ENCODE results near the gene NRCAM. TPM values are rescaled to one million over a fixed set of nuclear protein-coding genes. Genes with fewer than 3 reads are reported as not detected.

NRCAM gene
- total RNA-seq, 1 experiment from 2014 or later: 1.1 TPM

DNA sequence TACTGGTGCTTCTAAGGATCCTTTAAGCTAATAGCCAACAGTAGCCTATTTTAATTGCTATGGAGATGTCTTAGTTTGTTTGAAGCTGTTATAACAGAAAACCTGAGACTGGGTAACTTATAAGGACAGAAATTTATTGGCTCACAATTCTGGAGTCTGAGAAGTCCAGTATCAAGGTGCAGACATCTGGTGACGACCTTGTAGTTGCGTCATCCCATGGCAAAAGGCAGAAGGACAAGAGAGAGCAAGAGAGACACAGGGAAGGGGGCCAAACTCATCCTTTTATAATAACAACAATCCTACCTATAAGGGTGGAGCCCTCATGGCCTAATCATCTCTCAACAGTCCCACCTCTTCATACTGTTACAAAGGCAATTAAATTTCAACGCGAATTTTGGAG lies 39.1 kb downstream of the NRCAM start:
- Mint-ChIP-seq H3K27me3 (ENCODE audit: insufficient read depth, unreplicated experiment) (no peaks in the 10 kb centered on the region), H3K4me3 (ENCODE audit: unreplicated experiment) (no peak overlapping the region), H3K4me1 (ENCODE audit: insufficient read depth, unreplicated experiment) (peaks cover 16% of the 10 kb centered on the region), H3K9me3 (ENCODE audit: unreplicated experiment) (no peaks in the 10 kb centered on the region), H3K36me3 (ENCODE audit: insufficient read depth, unreplicated experiment) (no peaks in the 10 kb centered on the region), H3K27ac (ENCODE audit: low read depth, unreplicated experiment) (no peak overlapping the region)
- ChIA-PET POLR2A (no interaction called here), CTCF (no interaction called here)
- intact Hi-C loops (cut with micrococcal nuclease): no loop called here
- no TSS peak for BruUV-seq (replicated peaks)
- TF ChIP-seq, protein P1, sequence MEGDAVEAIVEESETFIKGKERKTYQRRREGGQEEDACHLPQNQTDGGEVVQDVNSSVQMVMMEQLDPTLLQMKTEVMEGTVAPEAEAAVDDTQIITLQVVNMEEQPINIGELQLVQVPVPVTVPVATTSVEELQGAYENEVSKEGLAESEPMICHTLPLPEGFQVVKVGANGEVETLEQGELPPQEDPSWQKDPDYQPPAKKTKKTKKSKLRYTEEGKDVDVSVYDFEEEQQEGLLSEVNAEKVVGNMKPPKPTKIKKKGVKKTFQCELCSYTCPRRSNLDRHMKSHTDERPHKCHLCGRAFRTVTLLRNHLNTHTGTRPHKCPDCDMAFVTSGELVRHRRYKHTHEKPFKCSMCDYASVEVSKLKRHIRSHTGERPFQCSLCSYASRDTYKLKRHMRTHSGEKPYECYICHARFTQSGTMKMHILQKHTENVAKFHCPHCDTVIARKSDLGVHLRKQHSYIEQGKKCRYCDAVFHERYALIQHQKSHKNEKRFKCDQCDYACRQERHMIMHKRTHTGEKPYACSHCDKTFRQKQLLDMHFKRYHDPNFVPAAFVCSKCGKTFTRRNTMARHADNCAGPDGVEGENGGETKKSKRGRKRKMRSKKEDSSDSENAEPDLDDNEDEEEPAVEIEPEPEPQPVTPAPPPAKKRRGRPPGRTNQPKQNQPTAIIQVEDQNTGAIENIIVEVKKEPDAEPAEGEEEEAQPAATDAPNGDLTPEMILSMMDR (IDR thresholded peaks at IDR 0.05; ENCODE audit: unreplicated experiment): no peak
- DNase-seq (ENCODE audit: unreplicated experiment): no peak

DNA sequence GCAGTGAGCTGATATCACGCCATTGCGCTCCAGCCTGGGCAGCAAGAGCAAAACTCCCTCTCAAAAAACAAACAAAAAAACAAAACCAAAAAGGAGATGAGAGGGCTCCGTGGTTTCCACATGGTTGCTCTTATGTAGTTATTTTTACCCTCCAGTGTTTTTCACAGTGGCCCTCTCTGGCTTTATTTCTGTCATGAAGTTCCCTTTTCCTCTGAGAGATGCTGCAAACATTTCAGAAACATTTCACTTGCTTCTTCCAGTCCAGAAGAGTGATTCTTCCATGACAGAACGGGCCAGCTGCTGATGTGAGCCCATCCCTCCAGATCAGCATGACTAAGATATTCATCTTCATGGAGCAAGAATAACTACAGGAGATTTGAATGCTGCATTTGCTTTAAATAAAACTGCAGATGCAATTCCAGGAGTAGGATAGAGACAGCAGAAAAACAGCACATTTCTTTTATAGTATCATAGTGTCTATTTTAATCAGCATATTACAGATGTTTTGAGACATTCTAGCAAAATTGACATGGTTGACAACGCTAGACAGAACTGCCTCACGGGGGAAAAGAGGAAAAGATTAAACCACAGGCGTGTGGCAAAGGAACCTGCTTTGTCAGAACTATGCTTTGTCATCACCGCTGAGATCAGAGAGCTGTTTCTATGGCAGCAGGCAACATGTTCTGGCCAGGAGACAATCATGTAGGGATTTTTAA lies 40.3 kb downstream of the NRCAM start:
- DNase-seq (ENCODE audit: unreplicated experiment): peak; percentile 43
- Mint-ChIP-seq H3K4me1 (ENCODE audit: insufficient read depth, unreplicated experiment) (peaks cover 16% of the 10 kb centered on the region), H3K36me3 (ENCODE audit: insufficient read depth, unreplicated experiment) (no peaks in the 10 kb centered on the region), H3K4me3 (ENCODE audit: unreplicated experiment) (no peak overlapping the region), H3K9me3 (ENCODE audit: unreplicated experiment) (no peaks in the 10 kb centered on the region), H3K27me3 (ENCODE audit: insufficient read depth, unreplicated experiment) (no peaks in the 10 kb centered on the region), H3K27ac (ENCODE audit: low read depth, unreplicated experiment) (no peak overlapping the region)
- intact Hi-C loops (cut with micrococcal nuclease): no loop called here
- POLR2A ChIA-PET: no interaction called here
- TF ChIP-seq, protein P1 (IDR thresholded peaks at IDR 0.05; ENCODE audit: unreplicated experiment): no peak
- no TSS peak for BruUV-seq (replicated peaks)
- CTCF ChIA-PET: interaction anchor here (0.6 to 0.7 kb wide), 2 partner anchors 63 to 462 kb away, joined by 3 read pairs; no protein-coding TSS in a partner anchor

DNA sequence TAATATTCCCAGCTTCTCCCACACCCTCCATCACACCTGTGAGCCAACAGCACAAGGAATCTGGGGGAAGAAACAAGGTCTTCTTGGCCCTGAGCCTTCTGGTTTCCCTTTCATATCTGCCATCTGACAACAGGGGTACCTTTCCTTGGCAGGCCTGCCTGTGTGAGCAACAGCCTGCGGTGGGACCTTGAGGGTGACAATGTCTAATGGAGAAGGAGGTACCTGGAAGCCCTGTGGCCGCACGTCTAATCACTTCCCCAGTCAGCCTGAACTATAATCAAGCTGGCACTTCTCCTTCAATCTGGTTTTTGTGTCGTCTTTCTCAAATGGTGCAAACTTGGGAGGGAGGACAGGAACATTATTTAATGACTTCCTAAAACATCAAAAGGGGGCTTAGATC lies 41.2 kb downstream of the NRCAM start:
- H3K4me3 Mint-ChIP-seq (ENCODE audit: unreplicated experiment): no peak overlapping the region
- ChIA-PET CTCF (interaction anchor here (0.6 kb wide), 2 partner anchors 15 to 64 kb away, joined by 3 read pairs; no protein-coding TSS in a partner anchor), POLR2A (no interaction called here)
- no peaks in the 10 kb centered on the region for H3K27me3 Mint-ChIP-seq (ENCODE audit: insufficient read depth, unreplicated experiment)
- TF ChIP-seq, protein P1 (IDR thresholded peaks at IDR 0.05; ENCODE audit: unreplicated experiment): no peak
- intact Hi-C loops (cut with micrococcal nuclease): no loop called here
- H3K36me3 Mint-ChIP-seq (ENCODE audit: insufficient read depth, unreplicated experiment): no peaks in the 10 kb centered on the region
- no peak for DNase-seq (ENCODE audit: unreplicated experiment)
- no peaks in the 10 kb centered on the region for H3K9me3 Mint-ChIP-seq (ENCODE audit: unreplicated experiment)
- no TSS peak for BruUV-seq (replicated peaks)
- peaks cover 16% of the 10 kb centered on the region for H3K4me1 Mint-ChIP-seq (ENCODE audit: insufficient read depth, unreplicated experiment)
- H3K27ac Mint-ChIP-seq (ENCODE audit: low read depth, unreplicated experiment): no peak overlapping the region

DNA sequence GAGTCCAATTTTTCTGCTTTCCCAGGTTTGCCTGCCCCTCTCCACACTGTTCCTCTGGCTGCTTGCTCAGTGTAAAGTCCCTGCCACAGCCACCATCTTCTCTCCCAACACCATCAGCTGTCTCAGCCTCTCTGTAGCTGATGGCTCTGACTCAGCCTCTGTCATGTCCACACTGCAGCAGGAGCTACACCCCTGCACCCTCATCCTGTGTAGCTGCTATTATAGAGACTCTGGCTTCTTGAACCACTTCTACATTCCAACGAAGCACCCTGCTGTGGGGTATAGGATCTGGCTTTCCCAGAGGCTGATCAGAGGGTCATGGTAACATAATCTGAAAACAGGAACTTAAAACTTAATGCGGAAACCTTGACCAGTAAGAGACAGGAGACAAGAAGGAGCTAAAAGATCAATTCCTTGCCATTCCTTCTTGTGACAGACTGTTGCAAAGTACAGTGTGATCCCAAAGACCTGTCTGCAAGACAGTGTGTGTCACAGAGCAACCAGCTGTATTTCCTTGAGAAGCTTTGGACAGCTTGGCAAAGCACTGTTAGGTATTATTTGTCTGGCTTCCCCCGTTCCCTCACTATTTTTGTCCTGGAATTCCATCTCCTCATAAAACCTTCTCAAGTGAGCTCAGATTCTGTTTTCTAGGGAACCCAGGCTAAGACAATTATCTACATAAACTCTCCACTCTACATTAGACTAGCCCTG lies 42.3 kb downstream of the NRCAM start:
- DNase-seq (ENCODE audit: unreplicated experiment): peak; percentile 42
- Mint-ChIP-seq H3K4me3 (ENCODE audit: unreplicated experiment) (no peak overlapping the region), H3K9me3 (ENCODE audit: unreplicated experiment) (no peaks in the 10 kb centered on the region), H3K36me3 (ENCODE audit: insufficient read depth, unreplicated experiment) (no peaks in the 10 kb centered on the region), H3K4me1 (ENCODE audit: insufficient read depth, unreplicated experiment) (peaks cover 16% of the 10 kb centered on the region), H3K27me3 (ENCODE audit: insufficient read depth, unreplicated experiment) (no peaks in the 10 kb centered on the region), H3K27ac (ENCODE audit: low read depth, unreplicated experiment) (no peak overlapping the region)
- TF ChIP-seq, protein P1 (IDR thresholded peaks at IDR 0.05; ENCODE audit: unreplicated experiment): no peak
- no TSS peak for BruUV-seq (replicated peaks)
- ChIA-PET POLR2A (no interaction called here), CTCF (interaction anchor here (0.8 kb wide), 1 partner anchor 235 kb away, joined by 5 read pairs; no protein-coding TSS in a partner anchor)
- intact Hi-C loops (cut with micrococcal nuclease): no loop called here

Data from MCF 10A (cell line).